ENCODE data around the gene PITPNM1.
A peak's percentile ranks its signal among the peaks of the same experiment; 100 is the strongest.
"Not testable (repeated sequence)": the region's sequence is repeated elsewhere in the genome, so short reads cannot be mapped to it uniquely, and the experiment has no call there.

PITPNM1 gene

DNA sequence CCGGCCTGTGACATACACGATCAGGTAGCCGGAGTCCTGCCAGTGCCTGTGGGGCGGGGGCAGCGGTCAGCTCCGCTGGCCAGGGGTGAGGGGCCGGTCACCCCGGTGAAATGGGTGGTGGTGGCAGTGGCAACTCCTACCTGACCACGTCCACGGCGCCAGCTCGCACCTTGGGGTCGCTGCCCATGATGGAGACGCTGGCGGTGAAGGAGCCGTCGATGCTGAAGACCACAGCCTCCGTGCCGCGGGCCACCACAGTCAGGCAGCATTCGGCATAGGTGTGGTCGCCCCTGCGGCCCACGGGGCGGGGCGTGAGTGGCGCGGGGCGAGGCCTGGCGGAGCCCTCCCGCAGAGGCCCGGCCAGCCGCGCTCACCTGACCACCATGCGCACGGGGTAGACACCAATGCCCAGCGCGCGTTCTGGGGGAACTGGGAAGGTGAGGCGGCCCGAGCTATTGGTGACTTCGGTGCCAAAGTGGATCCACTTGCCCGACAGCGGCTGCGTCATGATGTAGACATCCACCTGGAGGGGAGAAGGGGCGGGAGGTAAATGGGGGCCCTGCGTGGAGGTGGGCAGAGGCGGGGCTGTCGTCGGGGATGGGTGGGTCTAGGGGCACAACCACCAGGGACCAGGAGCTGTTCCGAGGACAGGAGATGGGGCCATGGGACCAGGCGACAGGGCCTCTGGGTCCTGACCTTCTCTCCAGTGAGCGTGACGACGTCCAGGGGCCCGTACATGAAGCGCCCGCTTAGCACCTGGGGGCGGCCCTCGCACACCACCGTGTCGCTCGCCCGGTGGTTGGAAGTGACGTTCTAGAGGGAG, 11.4 kb downstream of the PITPNM1 start:
- TF ChIP-seq ZNF274 (IDR thresholded peaks at IDR 0.05; ENCODE audit: low read depth, low read length) = no peak
- H3K4me3 ChIP-seq (ENCODE audit: low read length) = no peak overlapping the region

- TF ChIP-seq ZNF274 (IDR thresholded peaks at IDR 0.05; ENCODE audit: low read depth, low read length) = no peak
Measured at GRCh38 chr11:67492801-67493547, 12.2 kb downstream of the PITPNM1 start.

DNA sequence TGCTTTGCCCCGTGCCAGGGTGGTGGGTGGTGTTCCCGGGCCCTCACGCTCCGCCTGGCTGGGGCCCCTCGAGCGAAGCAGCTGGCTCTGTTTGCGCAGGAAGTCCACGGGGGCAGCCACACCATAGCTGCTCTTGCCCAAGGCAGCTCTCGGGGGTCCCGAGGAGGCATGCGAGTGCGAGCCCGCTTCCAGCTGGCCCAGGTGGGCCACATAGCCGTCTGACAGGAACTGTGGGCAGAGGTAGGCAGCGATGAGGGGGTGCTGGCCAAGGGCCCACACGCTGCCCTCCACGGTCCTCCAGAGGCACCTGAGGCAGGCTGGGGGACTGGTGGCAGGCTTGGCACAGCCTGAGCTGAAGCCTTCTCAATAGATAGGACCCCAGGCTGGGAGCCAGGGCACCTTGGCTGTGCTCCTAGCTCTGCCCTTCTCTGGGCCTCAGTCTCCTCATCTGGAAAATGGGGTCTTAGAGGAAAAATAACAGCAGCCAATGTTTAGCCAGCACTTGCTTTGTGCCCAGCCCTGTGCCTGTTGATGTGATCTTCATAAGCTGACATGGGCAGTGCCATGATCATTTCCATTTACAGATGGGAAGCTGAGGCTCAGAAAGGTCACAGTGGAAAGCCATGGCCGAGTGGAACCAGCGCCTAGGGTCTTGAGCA, 13.0 kb downstream of the PITPNM1 start:
- TF ChIP-seq ZNF274 (IDR thresholded peaks at IDR 0.05; ENCODE audit: low read depth, low read length) = no peak
- no peak overlapping the region for H3K4me3 ChIP-seq (ENCODE audit: low read length)

More at GRCh38 chr11:67492801-67493547, 12.2 kb downstream of the PITPNM1 start:
- no peak overlapping the region for H3K4me3 ChIP-seq (ENCODE audit: low read length)

DNA sequence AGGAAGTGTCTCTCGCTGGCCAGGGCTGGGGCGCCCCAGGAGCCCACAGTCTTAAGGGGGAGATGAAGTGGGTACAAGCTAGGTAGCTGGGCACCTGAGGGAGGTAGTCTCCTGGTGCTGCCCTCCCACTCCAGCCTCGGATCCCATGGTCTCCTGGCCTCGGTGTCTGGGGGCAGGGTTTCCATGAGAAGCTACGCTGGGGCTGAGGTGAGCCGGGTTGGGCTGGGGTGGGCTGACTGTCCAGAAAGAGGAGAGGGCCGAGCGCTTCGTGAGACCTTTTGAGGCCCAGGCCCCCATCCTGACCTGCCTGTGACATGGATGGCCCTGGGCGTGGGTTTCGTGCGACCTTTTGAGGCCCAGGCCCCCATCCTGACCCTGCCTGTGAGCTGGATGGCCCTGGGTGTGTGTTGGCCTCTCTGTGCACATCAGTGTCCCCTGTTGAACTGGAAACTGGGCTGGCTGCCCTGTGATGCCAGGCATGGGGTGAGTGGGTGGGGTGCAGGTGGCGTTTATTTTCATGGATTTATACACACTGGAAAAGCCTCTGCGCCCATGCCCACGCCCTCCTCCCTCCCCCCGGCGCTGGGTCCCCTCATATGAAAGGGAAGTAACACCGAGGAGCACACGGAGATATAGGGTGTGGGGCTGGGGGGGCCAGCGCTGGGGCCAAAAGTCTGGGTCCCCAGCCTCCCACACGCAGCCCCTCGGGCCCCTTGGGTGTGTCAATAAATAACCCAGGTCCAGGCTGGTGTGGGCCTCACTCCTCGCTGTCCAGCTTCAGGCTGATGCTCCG, 13.7 kb downstream of the PITPNM1 start:
- H3K4me3 ChIP-seq (ENCODE audit: low read length) = no peak overlapping the region
- TF ChIP-seq ZNF274 (IDR thresholded peaks at IDR 0.05; ENCODE audit: low read depth, low read length) = no peak

GRCh38 chr11:67490727-67491065, 14.5 kb downstream of the PITPNM1 start:
- TF ChIP-seq ZNF274 (IDR thresholded peaks at IDR 0.05; ENCODE audit: low read depth, low read length) = no peak
- H3K4me3 ChIP-seq (ENCODE audit: low read length) = no peak overlapping the region

- no peak for TF ChIP-seq ZNF274 (IDR thresholded peaks at IDR 0.05; ENCODE audit: low read depth, low read length)
- H3K4me3 ChIP-seq (ENCODE audit: low read length) = no peak overlapping the region
Measured at GRCh38 chr11:67489885-67490726, 15.1 kb downstream of the PITPNM1 start.

- TF ChIP-seq ZNF274 (IDR thresholded peaks at IDR 0.05; ENCODE audit: low read depth, low read length) = no peak
- H3K4me3 ChIP-seq (ENCODE audit: low read length) = no peak overlapping the region
Measured at GRCh38 chr11:67489203-67489884, 15.8 kb downstream of the PITPNM1 start.

- TF ChIP-seq ZNF274 (IDR thresholded peaks at IDR 0.05; ENCODE audit: low read depth, low read length) = no peak
Measured at GRCh38 chr11:67486481-67487195, 18.5 kb downstream of the PITPNM1 start.

DNA sequence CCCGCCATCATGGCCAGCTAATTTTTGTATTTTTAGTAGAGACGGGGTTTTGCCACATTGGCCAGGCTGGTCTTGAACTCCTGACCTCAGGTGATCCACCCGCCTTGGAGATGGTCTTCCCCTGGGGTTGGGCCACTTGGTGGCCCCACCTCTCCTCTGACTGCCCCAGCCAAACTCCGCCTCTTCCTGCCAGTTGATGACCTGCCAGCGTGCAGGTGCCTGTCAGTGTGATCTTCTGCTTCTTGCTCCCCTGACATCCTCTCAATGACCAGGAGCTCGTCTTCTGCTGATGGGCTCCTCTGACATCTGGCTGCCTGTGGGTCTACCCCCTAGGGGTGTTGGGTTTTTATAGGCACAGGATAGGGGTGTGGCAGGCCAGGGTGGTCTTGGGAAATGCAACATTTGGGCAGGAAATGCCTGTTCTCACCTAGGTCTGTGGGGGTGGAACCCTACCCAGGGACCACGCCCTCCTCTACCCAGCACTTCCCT, 19.2 kb downstream of the PITPNM1 start:
- H3K4me3 ChIP-seq (ENCODE audit: low read length) = not testable (repeated sequence)

More at GRCh38 chr11:67486481-67487195, 18.5 kb downstream of the PITPNM1 start:
- H3K4me3 ChIP-seq (ENCODE audit: low read length) = no peak overlapping the region

DNA sequence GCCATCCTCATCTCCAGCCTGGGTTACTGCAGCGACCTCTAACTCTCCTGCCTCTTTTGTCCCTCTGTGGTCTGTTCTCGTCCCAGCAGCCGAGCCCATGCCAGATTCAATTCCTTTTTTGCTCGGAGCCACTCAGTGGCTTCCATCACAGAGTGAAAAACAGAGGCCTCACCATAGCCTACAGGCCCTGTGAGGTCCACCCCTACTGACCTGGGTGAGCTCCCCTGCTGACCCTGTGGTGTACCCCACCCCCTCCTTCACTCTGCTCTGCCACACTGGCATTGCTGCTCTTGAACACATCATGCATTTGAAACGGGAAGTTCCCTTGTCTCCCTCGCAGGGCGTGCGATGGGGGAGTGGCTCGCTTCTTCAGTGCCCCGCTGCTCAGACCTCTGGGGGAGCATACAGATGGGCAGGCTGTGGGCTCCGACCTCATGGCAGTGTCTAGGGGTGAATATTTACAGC, 20.3 kb downstream of the PITPNM1 start:
- no peak for TF ChIP-seq ZNF274 (IDR thresholded peaks at IDR 0.05; ENCODE audit: low read depth, low read length)
- H3K4me3 ChIP-seq (ENCODE audit: low read length) = peak overlapping the region; percentile 12; the same call in 1 of the 2 replicates

DNA sequence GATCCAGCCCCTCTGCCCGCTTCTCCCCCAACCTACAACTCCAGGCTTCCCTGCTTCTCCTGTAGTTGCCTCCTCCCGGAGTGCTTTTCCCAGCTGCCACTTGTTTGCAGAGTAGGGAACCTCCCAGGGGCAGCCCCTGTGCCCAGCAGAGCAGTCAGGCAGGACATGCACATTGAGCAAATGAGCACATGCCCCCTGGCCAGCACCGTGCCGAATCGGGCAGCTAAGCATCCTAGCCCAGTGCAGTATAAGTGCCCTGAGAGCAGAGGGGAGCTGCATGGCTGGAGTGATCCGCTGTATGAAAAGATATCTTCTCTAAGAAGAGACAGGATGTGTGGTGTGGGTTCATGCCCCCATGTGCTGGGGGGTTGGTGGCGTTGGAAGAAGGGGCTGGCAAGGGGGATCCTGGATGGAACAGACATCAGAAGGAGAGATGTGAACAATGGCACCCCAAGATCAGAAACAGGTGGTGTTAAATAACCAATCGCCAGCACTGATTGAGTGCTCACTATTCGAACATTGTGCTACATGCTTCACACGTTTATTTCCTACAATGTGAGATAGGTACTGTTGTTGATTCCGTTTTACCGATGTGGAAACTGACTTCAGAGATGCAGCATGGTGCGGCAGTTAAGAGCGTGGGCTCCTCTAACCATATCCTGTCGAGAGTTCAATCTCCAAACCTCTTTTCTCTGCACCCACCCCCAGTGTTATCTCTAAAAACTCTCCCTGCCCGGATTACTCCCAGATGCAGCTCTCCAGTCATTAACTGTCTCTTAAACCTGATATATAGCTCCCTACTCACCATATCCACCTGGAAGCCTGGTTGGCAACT, 21.1 kb downstream of the PITPNM1 start:
- TF ChIP-seq ZNF274 (IDR thresholded peaks at IDR 0.05; ENCODE audit: low read depth, low read length) = no peak
- H3K4me3 ChIP-seq (ENCODE audit: low read length) = peak overlapping the region; percentile 59; the same call in 1 of the 2 replicates
